ENCODE measurements around the gene SP3. TPM values are rescaled to one million over a fixed set of nuclear protein-coding genes. Genes with fewer than 3 reads are reported as not detected.

The SP3 gene
- total and polyA plus RNA-seq, 2 experiments from 2014 or later = 24.1 to 110 TPM

DNA sequence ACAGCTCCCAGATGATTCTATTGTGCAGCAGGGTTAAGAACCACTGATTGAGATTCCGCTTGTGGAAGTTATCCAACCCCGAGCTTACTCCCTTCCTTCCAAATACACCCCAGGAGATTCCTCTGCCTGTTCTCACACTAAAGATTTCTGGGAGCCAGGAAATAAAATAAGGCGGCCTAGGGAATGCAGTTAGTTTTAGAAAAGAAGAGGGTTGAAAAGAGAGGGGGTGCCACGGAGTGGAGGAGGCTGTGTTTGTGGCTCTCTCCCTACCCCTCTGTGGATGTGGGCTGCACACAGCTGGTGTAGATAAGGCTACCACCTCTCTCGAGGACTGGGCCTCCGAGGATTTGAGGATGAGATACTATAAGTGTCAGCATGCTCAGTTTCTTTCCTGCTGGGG lies 25.1 kb upstream of the SP3 start:
- H3K79me2 ChIP-seq (replicated peaks; ENCODE audit: insufficient read depth) = no peaks in the 10 kb centered on the region
- H3K4me2 ChIP-seq = no peak overlapping the region
- no peak overlapping the region for H3K27ac Mint-ChIP-seq
- no peak overlapping the region for H3K27ac ChIP-seq (ENCODE audit: low read depth)
- no peaks in the 10 kb centered on the region for H3F3A ChIP-seq (replicated peaks; ENCODE audit: low read depth)
- no peak overlapping the region for H3K4me3 ChIP-seq
- ATAC-seq (no peak; the same call in 2 of the 3 replicates), DNase-seq (ENCODE audit: low spot score) (no peak)
- H3K27me3 Mint-ChIP-seq (ENCODE audit: insufficient read depth, low read depth, poor library complexity) = peaks cover 2% of the 10 kb centered on the region
- no peaks in the 10 kb centered on the region for H3K9me2 ChIP-seq (ENCODE audit: insufficient read depth)
- H4K20me1 ChIP-seq (replicated peaks; ENCODE audit: insufficient read depth) = no peaks in the 10 kb centered on the region
- no peak overlapping the region for H3K4me3 Mint-ChIP-seq
- no peaks in the 10 kb centered on the region for H3K36me3 Mint-ChIP-seq (ENCODE audit: low read depth)
- no peaks in the 10 kb centered on the region for H3K9me3 Mint-ChIP-seq
- TF ChIP-seq EZH2 (IDR thresholded peaks at IDR 0.05; ENCODE audit: low read depth, unreplicated experiment) (no peak), NANOG (IDR thresholded peaks at IDR 0.05; ENCODE audit: borderline replicate concordance) (no peak), CTCF (conservative IDR thresholded peaks at IDR 0.05; ENCODE audit: low read depth in 2 of 2) (no peak), REST (IDR thresholded peaks at IDR 0.05; ENCODE audit: unreplicated experiment) (no peak), JUNB (IDR thresholded peaks at IDR 0.05; ENCODE audit: unreplicated experiment) (no peak), EZH2phosphoT487 (IDR thresholded peaks at IDR 0.05; ENCODE audit: unreplicated experiment) (no peak), CREB1 (CRISPR knock-in tag; IDR thresholded peaks at IDR 0.05; ENCODE audit: low read depth) (no peak), ZNF114 (CRISPR knock-in tag; IDR thresholded peaks at IDR 0.05) (no peak), ZNF331 (CRISPR knock-in tag; IDR thresholded peaks at IDR 0.05; ENCODE audit: low read depth) (no peak), STAT1 (IDR thresholded peaks at IDR 0.05; ENCODE audit: unreplicated experiment) (no peak), POLR2AphosphoS5 (IDR thresholded peaks at IDR 0.05; ENCODE audit: low read depth) (no peak)
- TF ChIP-seq, protein P1, sequence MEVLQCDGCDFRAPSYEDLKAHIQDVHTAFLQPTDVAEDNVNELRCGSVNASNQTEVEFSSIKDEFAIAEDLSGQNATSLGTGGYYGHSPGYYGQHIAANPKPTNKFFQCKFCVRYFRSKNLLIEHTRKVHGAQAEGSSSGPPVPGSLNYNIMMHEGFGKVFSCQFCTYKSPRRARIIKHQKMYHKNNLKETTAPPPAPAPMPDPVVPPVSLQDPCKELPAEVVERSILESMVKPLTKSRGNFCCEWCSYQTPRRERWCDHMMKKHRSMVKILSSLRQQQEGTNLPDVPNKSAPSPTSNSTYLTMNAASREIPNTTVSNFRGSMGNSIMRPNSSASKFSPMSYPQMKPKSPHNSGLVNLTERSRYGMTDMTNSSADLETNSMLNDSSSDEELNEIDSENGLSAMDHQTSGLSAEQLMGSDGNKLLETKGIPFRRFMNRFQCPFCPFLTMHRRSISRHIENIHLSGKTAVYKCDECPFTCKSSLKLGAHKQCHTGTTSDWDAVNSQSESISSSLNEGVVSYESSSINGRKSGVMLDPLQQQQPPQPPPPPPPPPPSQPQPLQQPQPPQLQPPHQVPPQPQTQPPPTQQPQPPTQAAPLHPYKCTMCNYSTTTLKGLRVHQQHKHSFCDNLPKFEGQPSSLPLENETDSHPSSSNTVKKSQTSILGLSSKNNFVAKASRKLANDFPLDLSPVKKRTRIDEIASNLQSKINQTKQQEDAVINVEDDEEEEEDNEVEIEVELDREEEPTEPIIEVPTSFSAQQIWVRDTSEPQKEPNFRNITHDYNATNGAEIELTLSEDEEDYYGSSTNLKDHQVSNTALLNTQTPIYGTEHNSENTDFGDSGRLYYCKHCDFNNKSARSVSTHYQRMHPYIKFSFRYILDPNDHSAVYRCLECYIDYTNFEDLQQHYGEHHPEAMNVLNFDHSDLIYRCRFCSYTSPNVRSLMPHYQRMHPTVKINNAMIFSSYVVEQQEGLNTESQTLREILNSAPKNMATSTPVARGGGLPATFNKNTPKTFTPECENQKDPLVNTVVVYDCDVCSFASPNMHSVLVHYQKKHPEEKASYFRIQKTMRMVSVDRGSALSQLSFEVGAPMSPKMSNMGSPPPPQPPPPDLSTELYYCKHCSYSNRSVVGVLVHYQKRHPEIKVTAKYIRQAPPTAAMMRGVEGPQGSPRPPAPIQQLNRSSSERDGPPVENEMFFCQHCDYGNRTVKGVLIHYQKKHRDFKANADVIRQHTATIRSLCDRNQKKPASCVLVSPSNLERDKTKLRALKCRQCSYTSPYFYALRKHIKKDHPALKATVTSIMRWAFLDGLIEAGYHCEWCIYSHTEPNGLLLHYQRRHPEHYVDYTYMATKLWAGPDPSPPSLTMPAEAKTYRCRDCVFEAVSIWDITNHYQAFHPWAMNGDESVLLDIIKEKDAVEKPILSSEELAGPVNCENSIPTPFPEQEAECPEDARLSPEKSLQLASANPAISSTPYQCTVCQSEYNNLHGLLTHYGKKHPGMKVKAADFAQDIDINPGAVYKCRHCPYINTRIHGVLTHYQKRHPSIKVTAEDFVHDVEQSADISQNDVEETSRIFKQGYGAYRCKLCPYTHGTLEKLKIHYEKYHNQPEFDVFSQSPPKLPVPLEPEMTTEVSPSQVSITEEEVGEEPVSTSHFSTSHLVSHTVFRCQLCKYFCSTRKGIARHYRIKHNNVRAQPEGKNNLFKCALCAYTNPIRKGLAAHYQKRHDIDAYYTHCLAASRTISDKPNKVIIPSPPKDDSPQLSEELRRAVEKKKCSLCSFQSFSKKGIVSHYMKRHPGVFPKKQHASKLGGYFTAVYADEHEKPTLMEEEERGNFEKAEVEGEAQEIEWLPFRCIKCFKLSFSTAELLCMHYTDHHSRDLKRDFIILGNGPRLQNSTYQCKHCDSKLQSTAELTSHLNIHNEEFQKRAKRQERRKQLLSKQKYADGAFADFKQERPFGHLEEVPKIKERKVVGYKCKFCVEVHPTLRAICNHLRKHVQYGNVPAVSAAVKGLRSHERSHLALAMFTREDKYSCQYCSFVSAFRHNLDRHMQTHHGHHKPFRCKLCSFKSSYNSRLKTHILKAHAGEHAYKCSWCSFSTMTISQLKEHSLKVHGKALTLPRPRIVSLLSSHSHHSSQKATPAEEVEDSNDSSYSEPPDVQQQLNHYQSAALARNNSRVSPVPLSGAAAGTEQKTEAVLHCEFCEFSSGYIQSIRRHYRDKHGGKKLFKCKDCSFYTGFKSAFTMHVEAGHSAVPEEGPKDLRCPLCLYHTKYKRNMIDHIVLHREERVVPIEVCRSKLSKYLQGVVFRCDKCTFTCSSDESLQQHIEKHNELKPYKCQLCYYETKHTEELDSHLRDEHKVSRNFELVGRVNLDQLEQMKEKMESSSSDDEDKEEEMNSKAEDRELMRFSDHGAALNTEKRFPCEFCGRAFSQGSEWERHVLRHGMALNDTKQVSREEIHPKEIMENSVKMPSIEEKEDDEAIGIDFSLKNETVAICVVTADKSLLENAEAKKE (CRISPR knock-in tag; IDR thresholded peaks at IDR 0.05) = no peak
- TF ChIP-seq, protein P2, sequence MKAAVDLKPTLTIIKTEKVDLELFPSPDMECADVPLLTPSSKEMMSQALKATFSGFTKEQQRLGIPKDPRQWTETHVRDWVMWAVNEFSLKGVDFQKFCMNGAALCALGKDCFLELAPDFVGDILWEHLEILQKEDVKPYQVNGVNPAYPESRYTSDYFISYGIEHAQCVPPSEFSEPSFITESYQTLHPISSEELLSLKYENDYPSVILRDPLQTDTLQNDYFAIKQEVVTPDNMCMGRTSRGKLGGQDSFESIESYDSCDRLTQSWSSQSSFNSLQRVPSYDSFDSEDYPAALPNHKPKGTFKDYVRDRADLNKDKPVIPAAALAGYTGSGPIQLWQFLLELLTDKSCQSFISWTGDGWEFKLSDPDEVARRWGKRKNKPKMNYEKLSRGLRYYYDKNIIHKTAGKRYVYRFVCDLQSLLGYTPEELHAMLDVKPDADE (IDR thresholded peaks at IDR 0.05) = no peak
- no peaks in the 10 kb centered on the region for H3K27me3 ChIP-seq (ENCODE audit: insufficient read depth)
- no peaks in the 10 kb centered on the region for H3K36me3 ChIP-seq (ENCODE audit: insufficient read depth)
- H2AFZ ChIP-seq = no peak overlapping the region
- H3K4me1 ChIP-seq (ENCODE audit: insufficient read depth) = no peaks in the 10 kb centered on the region
- H3K4me1 Mint-ChIP-seq = peaks cover 10% of the 10 kb centered on the region; the same call in 2 of the 3 replicates

Measured in GM23338 (cell line).